HepG2 (cell line): ENCODE data around the gene CDC42EP1. TPM values are rescaled to one million over a fixed set of nuclear protein-coding genes. Genes with fewer than 3 reads are reported as not detected.

Experiments
- NR2C2 ChIP-seq: sonication (generic); formaldehyde crosslinking; IDR thresholded peaks from 2 replicates; pipeline ENCODE4 v1.4.0; 2020; ENCODE audit warnings: missing genetic modification reagents, mild to moderate bottlenecking, moderate library complexity, borderline replicate concordance
- POLR2AphosphoS2 ChIP-seq: IDR thresholded peaks from 2 replicates; pipeline ENCODE4 v1.6.1; 2011; ENCODE audit warnings: low read depth, low read length, improper control_type of control experiment
- TGIF2 ChIP-seq: IDR thresholded peaks from 2 replicates; pipeline ENCODE4 v1.6.1; 2016; ENCODE audit warnings: control low read depth, missing compliant biosample characterization
- YY1 ChIP-seq: IDR thresholded peaks from 2 replicates; pipeline ENCODE4 v1.6.1; 2011; ENCODE audit warnings: low read length, low read depth, moderate library complexity, mild to moderate bottlenecking; ENCODE audit not compliant: insufficient read depth, insufficient replicate concordance
- ZNF30 ChIP-seq: sonication (generic); formaldehyde crosslinking; IDR thresholded peaks from 2 replicates; pipeline ENCODE4 v1.5.0; 2020; ENCODE audit warnings: mild to moderate bottlenecking, missing genetic modification reagents
- ZNF546 ChIP-seq: sonication (generic); formaldehyde crosslinking; conservative IDR thresholded peaks from 2 replicates; pipeline ENCODE4 v1.8.1; 2023; ENCODE audit warnings: mild to moderate bottlenecking, missing genetic modification reagents
- ZNF562 ChIP-seq: sonication (generic); formaldehyde crosslinking; IDR thresholded peaks from 2 replicates; pipeline ENCODE4 v1.8.0; 2022; ENCODE audit warnings: missing genetic modification reagents, borderline replicate concordance
- ZNF674 ChIP-seq: sonication (generic); formaldehyde crosslinking; IDR thresholded peaks from 2 replicates; pipeline ENCODE4 v1.5.0; 2020; ENCODE audit warnings: low read depth, mild to moderate bottlenecking, missing genetic modification reagents
- polyA plus RNA-seq, 8 experiments: library from polyadenylated mRNA; depleted of rRNA in 3 of 8; stranded (reverse) in 7 of 8; unstranded in 1 of 8; fragments of >200 nt; fragmentation: Illumina TruSeq in 4 of 8; extraction: Trizol in 4 of 8; gene quantifications; 2 replicates each; pipeline versions ENCODE4 v1.2.1 to v1.2.3, GENCODE V29; 2011 to 2016; ENCODE audit warnings: low read depth in 4 of 8, missing spikeins in 1 of 8, mixed read lengths in 1 of 8; ENCODE audit not compliant: insufficient read depth in 1 of 8
- total RNA-seq, 5 experiments: library from RNA; depleted of rRNA; stranded (reverse); fragments of >200 nt; fragmentation: Illumina TruSeq; extraction: Trizol; gene quantifications; 2 replicates each; pipeline ENCODE4 v1.2.3, GENCODE V29; 2016; ENCODE audit warnings: low read depth in 1 of 5
- TF ChIP-seq, protein P1 (sequence below): sonication (generic); formaldehyde crosslinking; IDR thresholded peaks from 2 replicates; pipeline ENCODE4 v1.5.1; 2020; ENCODE audit warnings: missing genetic modification reagents, mild to moderate bottlenecking, borderline replicate concordance
- TF ChIP-seq, protein P2 (sequence below): sonication (generic); formaldehyde crosslinking; IDR thresholded peaks from one replicate; pipeline ENCODE4 v1.5.1; 2020; ENCODE audit warnings: mild to moderate bottlenecking, missing genetic modification reagents; ENCODE audit errors: not compliant biosample characterization
- TF ChIP-seq, protein P3 (sequence below): sonication (generic); formaldehyde crosslinking; IDR thresholded peaks from 2 replicates; pipeline ENCODE4 v1.8.1; 2023; ENCODE audit warnings: missing genetic modification reagents, mild to moderate bottlenecking, borderline replicate concordance
- TF ChIP-seq, protein P4 (sequence below): sonication (generic); formaldehyde crosslinking; IDR thresholded peaks from 2 replicates; pipeline ENCODE4 v1.4.0; 2020; ENCODE audit warnings: missing genetic modification reagents
- TF ChIP-seq, protein P5 (sequence below): sonication (generic); formaldehyde crosslinking; conservative IDR thresholded peaks from 2 replicates; pipeline ENCODE4 v1.8.1; 2023; ENCODE audit warnings: missing genetic modification reagents

Gene CDC42EP1
- total and polyA plus RNA-seq, 2 of the 13 experiments (the other 11 are each of a cell fraction or from before 2014, with no cell fraction given) = 17.1 to 29.5 TPM

DNA sequence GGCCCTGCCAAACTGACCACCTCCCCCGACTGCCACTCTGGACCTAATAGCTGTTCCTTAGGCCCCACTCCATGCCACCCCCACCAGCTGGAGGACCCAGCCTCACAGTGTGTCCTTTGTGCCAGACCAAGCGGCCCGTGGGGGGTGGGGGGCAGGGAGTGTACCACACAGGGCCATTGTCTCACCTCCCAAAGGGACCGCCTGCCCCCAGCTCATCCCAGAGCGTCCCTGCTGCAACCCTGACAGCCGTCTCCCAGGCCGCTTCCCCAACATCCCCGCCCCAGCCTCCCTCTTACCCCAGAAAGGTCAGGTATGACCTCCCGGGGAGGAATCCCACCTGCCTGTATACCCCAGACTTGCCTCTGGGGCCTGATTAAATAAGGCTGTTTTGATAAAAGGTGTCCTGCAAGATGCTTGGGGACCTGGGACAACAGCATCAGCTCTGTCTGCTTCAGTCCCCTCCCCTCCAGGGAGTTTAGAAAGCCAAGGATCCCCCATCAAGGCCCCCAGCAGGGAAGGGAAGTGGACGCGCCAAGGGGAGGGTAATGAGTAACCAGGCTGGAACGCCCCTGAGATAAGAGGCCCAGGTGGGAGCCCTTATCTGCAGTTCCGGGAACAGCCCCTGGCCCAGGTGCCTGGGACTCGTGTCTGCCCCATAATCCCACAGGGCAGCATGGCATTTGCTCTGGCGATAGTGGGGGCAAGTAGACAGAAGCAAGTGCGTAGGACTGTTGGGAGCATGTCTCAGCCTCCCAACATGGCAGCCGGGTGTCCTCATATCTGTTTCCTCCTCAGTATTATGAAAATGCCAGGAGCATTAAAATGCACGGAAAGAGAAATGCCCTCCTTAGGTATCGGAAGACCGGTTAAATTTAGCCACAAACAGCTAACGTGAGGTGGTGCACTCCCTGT lies 9.0 kb downstream of the CDC42EP1 start (continued):
- TF ChIP-seq, protein P1, sequence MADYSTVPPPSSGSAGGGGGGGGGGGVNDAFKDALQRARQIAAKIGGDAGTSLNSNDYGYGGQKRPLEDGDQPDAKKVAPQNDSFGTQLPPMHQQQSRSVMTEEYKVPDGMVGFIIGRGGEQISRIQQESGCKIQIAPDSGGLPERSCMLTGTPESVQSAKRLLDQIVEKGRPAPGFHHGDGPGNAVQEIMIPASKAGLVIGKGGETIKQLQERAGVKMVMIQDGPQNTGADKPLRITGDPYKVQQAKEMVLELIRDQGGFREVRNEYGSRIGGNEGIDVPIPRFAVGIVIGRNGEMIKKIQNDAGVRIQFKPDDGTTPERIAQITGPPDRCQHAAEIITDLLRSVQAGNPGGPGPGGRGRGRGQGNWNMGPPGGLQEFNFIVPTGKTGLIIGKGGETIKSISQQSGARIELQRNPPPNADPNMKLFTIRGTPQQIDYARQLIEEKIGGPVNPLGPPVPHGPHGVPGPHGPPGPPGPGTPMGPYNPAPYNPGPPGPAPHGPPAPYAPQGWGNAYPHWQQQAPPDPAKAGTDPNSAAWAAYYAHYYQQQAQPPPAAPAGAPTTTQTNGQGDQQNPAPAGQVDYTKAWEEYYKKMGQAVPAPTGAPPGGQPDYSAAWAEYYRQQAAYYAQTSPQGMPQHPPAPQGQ (CRISPR knock-in tag) = no peak
- peak; percentile 83; the same call in 1 of the 2 replicates for TF ChIP-seq POLR2AphosphoS2
- TF ChIP-seq ZNF674 (CRISPR knock-in tag) = 0 out of 2 replicates have a peak, but pooled peaks have one; percentile 70
- TF ChIP-seq ZNF562 (CRISPR knock-in tag) = no peak
- TF ChIP-seq TGIF2 = no peak
- TF ChIP-seq NR2C2 = no peak; the same call in 1 of the 2 replicates
- TF ChIP-seq, protein P2, sequence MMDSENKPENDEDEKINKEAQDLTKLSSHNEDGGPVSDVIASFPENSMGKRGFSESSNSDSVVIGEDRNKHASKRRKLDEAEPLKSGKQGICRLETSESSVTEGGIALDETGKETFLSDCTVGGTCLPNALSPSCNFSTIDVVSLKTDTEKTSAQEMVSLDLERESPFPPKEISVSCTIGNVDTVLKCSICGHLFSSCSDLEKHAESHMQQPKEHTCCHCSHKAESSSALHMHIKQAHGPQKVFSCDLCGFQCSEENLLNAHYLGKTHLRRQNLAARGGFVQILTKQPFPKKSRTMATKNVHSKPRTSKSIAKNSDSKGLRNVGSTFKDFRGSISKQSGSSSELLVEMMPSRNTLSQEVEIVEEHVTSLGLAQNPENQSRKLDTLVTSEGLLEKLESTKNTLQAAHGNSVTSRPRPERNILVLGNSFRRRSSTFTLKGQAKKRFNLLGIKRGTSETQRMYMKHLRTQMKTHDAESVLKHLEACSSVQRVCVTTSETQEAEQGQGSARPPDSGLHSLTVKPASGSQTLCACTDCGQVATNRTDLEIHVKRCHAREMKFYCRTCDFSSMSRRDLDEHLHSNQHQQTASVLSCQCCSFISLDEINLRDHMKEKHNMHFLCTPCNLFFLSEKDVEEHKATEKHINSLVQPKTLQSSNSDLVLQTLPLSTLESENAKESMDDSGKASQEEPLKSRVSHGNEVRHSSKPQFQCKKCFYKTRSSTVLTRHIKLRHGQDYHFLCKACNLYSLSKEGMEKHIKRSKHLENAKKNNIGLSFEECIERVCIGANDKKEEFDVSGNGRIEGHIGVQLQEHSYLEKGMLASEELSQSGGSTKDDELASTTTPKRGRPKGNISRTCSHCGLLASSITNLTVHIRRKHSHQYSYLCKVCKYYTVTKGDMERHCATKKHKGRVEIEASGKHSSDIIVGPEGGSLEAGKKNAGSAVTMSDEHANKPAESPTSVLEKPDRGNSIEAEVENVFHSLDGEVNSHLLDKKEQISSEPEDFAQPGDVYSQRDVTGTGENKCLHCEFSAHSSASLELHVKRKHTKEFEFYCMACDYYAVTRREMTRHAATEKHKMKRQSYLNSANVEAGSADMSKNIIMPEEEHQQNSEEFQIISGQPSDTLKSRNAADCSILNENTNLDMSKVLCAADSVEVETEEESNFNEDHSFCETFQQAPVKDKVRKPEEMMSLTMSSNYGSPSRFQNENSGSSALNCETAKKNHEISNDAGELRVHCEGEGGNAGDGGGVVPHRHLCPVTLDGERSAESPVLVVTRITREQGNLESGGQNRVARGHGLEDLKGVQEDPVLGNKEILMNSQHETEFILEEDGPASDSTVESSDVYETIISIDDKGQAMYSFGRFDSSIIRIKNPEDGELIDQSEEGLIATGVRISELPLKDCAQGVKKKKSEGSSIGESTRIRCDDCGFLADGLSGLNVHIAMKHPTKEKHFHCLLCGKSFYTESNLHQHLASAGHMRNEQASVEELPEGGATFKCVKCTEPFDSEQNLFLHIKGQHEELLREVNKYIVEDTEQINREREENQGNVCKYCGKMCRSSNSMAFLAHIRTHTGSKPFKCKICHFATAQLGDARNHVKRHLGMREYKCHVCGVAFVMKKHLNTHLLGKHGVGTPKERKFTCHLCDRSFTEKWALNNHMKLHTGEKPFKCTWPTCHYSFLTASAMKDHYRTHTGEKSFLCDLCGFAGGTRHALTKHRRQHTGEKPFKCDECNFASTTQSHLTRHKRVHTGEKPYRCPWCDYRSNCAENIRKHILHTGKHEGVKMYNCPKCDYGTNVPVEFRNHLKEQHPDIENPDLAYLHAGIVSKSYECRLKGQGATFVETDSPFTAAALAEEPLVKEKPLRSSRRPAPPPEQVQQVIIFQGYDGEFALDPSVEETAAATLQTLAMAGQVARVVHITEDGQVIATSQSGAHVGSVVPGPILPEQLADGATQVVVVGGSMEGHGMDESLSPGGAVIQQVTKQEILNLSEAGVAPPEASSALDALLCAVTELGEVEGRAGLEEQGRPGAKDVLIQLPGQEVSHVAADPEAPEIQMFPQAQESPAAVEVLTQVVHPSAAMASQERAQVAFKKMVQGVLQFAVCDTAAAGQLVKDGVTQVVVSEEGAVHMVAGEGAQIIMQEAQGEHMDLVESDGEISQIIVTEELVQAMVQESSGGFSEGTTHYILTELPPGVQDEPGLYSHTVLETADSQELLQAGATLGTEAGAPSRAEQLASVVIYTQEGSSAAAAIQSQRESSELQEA = no peak
- TF ChIP-seq YY1 = peak; percentile 64
- TF ChIP-seq, protein P3, sequence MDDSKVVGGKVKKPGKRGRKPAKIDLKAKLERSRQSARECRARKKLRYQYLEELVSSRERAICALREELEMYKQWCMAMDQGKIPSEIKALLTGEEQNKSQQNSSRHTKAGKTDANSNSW (CRISPR knock-in tag) = no peak
- TF ChIP-seq ZNF30 (CRISPR knock-in tag) = no peak
- TF ChIP-seq, protein P4, sequence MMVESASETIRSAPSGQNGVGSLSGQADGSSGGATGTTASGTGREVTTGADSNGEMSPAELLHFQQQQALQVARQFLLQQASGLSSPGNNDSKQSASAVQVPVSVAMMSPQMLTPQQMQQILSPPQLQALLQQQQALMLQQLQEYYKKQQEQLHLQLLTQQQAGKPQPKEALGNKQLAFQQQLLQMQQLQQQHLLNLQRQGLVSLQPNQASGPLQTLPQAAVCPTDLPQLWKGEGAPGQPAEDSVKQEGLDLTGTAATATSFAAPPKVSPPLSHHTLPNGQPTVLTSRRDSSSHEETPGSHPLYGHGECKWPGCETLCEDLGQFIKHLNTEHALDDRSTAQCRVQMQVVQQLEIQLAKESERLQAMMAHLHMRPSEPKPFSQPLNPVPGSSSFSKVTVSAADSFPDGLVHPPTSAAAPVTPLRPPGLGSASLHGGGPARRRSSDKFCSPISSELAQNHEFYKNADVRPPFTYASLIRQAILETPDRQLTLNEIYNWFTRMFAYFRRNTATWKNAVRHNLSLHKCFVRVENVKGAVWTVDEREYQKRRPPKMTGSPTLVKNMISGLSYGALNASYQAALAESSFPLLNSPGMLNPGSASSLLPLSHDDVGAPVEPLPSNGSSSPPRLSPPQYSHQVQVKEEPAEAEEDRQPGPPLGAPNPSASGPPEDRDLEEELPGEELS (CRISPR knock-in tag) = peak; percentile 66
- TF ChIP-seq, protein P5, sequence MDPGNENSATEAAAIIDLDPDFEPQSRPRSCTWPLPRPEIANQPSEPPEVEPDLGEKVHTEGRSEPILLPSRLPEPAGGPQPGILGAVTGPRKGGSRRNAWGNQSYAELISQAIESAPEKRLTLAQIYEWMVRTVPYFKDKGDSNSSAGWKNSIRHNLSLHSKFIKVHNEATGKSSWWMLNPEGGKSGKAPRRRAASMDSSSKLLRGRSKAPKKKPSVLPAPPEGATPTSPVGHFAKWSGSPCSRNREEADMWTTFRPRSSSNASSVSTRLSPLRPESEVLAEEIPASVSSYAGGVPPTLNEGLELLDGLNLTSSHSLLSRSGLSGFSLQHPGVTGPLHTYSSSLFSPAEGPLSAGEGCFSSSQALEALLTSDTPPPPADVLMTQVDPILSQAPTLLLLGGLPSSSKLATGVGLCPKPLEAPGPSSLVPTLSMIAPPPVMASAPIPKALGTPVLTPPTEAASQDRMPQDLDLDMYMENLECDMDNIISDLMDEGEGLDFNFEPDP (CRISPR knock-in tag) = no peak
- TF ChIP-seq ZNF546 (CRISPR knock-in tag) = no peak
